Activated T-cell treated with anti-CD3 and anti-CD28 coated beads, Interleukin-2, amount 50 U/mL, for 1 hour (primary cell): ENCODE results near the gene TRIM29.

Experiments
- DNase-seq: peaks from one replicate; pipeline ENCODE4 v3.0.0-alpha.2; 2020

The TRIM29 gene

GRCh38 chr11:120122924-120123683 lies 14.8 kb downstream of the TRIM29 start:
- DNase-seq: no peak

GRCh38 chr11:120121914-120122473 lies 15.9 kb downstream of the TRIM29 start:
- no peak for DNase-seq

- no peak for DNase-seq
Measured at GRCh38 chr11:120121336-120121735, 16.6 kb downstream of the TRIM29 start.

GRCh38 chr11:120120805-120121335 lies 17.0 kb downstream of the TRIM29 start:
- DNase-seq: no peak

GRCh38 chr11:120119121-120119520 lies 18.8 kb downstream of the TRIM29 start:
- no peak for DNase-seq

- no peak for DNase-seq
Measured at GRCh38 chr11:120117991-120118390, 19.9 kb downstream of the TRIM29 start.

GRCh38 chr11:120116966-120117365 lies 20.9 kb downstream of the TRIM29 start:
- DNase-seq: no peak

GRCh38 chr11:120115272-120116000 lies 22.5 kb downstream of the TRIM29 start:
- DNase-seq: no peak

GRCh38 chr11:120112174-120112796 lies 25.6 kb downstream of the TRIM29 start:
- DNase-seq: no peak

- DNase-seq: no peak
Measured at GRCh38 chr11:120109531-120109930, 28.4 kb downstream of the TRIM29 start.

- no peak for DNase-seq
Measured at GRCh38 chr11:120108785-120109168, 29.1 kb downstream of the TRIM29 start.

- peak; percentile 63 for DNase-seq
Measured at GRCh38 chr11:120108154-120108784, 29.6 kb downstream of the TRIM29 start.

GRCh38 chr11:120107692-120108091 lies 30.2 kb downstream of the TRIM29 start:
- DNase-seq: no peak

GRCh38 chr11:120106354-120107150 lies 31.4 kb downstream of the TRIM29 start:
- DNase-seq: no peak

- no peak for DNase-seq
Measured at GRCh38 chr11:120105576-120105975, 32.3 kb downstream of the TRIM29 start.

- no peak for DNase-seq
Measured at GRCh38 chr11:120104041-120104565, 33.8 kb downstream of the TRIM29 start.

- DNase-seq: no peak
Measured at GRCh38 chr11:120102864-120103122, 35.1 kb downstream of the TRIM29 start.

GRCh38 chr11:120102050-120102863 lies 35.7 kb downstream of the TRIM29 start:
- DNase-seq: no peak

GRCh38 chr11:120098503-120099020 lies 39.4 kb downstream of the TRIM29 start:
- DNase-seq: no peak

GRCh38 chr11:120097721-120098385 lies 40.1 kb downstream of the TRIM29 start:
- DNase-seq: no peak
